ENCODE data around the gene HHAT.

Gene HHAT

GRCh38 chr1:210723646-210724045 lies 394.9 kb downstream of the HHAT start:
- no peak overlapping the region for H3K27ac ChIP-seq
- TF ChIP-seq ZFX (IDR thresholded peaks at IDR 0.05) (no peak), CTCF (conservative IDR thresholded peaks at IDR 0.05) (no peak)

GRCh38 chr1:210724768-210725167 lies 396.1 kb downstream of the HHAT start:
- TF ChIP-seq CTCF (conservative IDR thresholded peaks at IDR 0.05) = no peak
- TF ChIP-seq ZFX (IDR thresholded peaks at IDR 0.05) = no peak
- H3K27ac ChIP-seq = no peak overlapping the region
